BJ (cell line): Measurements from ENCODE around the gene ARID3A. TPM values are rescaled to one million over a fixed set of nuclear protein-coding genes. Genes with fewer than 3 reads are reported as not detected.

Experiments
- CTCF ChIA-PET: fragments of 350-600 bp; formaldehyde crosslinking; extraction: SDS; loops from one replicate; lab custom pipeline; 2021; ENCODE audit warnings: antibody characterized with exemption, inconsistent platforms; lab: Yijun Ruan, JAX
- POLR2A ChIA-PET: fragments of 300-600 bp; sonication (Branson Sonifier 250); formaldehyde crosslinking; extraction: SDS; loops from one replicate; lab custom pipeline; 2021; ENCODE audit warnings: antibody characterized with exemption; lab: Charles Lee
- DNase-seq: peaks from one replicate; pipeline ENCODE4 v3.0.0-alpha.2; 2011; ENCODE audit warnings: low read depth
- H3K27me3 ChIP-seq: 2 replicates; pipeline ENCODE4 v1.6.0; 2011; ENCODE audit warnings: low read length; ENCODE audit not compliant: control insufficient read depth, insufficient read depth
- H3K36me3 ChIP-seq: 2 replicates; pipeline ENCODE4 v1.5.1; 2011; ENCODE audit warnings: low read length; ENCODE audit not compliant: control insufficient read depth, insufficient read depth
- H3K4me3 ChIP-seq: 2 replicates; pipeline ENCODE4 v1.5.1; 2011; ENCODE audit warnings: low read depth, mild to moderate bottlenecking, control low read depth, low read length
- CTCF ChIP-seq: IDR thresholded peaks from 2 replicates; pipeline ENCODE4 v1.5.1; 2011; ENCODE audit warnings: low read depth, mild to moderate bottlenecking, control low read depth, inconsistent platforms, low read length, moderate library complexity; ENCODE audit not compliant: insufficient read depth
- polyA plus RNA-seq: library from polyadenylated mRNA; depleted of rRNA; stranded (reverse); fragments of >200 nt; gene quantifications from 2 replicates; pipeline ENCODE4 v1.2.3, GENCODE V29; 2011

The ARID3A gene
- polyA plus RNA-seq, 1 experiment = 17.4 TPM

- peaks cover 22% of the 10 kb centered on the region for H3K27me3 ChIP-seq
- CTCF ChIA-PET = interaction anchor here (1.0 to 3.2 kb wide), 4 partner anchors 55 to 149 kb away, joined by 3 to 12 read pairs (median 4); no protein-coding TSS in a partner anchor
- H3K4me3 ChIP-seq = no peak overlapping the region
- DNase-seq = no peak
- POLR2A ChIA-PET = no interaction called here
- H3K36me3 ChIP-seq = no peaks in the 10 kb centered on the region
- TF ChIP-seq CTCF = no peak
These were observed 7.7 kb upstream of the ARID3A start for GRCh38 chr19:918152-918437.

- Histone ChIP-seq H3K36me3 (no peaks in the 10 kb centered on the region), H3K27me3 (peaks cover 22% of the 10 kb centered on the region), H3K4me3 (no peak overlapping the region)
- ChIA-PET CTCF (interaction anchor here (1.0 to 3.2 kb wide), 4 partner anchors 55 to 150 kb away, joined by 3 to 12 read pairs (median 4); no protein-coding TSS in a partner anchor), POLR2A (no interaction called here)
- no peak for DNase-seq
- TF ChIP-seq CTCF = no peak
These were observed 7.2 kb upstream of the ARID3A start for GRCh38 chr19:918481-919198.

GRCh38 chr19:919199-920050 lies 6.4 kb upstream of the ARID3A start:
- Histone ChIP-seq H3K36me3 (no peaks in the 10 kb centered on the region), H3K4me3 (no peak overlapping the region), H3K27me3 (peaks cover 22% of the 10 kb centered on the region)
- POLR2A ChIA-PET = no interaction called here
- no peak for TF ChIP-seq CTCF
- CTCF ChIA-PET = interaction anchor here (0.6 to 6.0 kb wide), 4 partner anchors 56 to 78 kb away, joined by 3 to 102 read pairs (median 9); partner anchors contain the start of gene WDR18
- no peak for DNase-seq

GRCh38 chr19:920051-920864 lies 5.6 kb upstream of the ARID3A start:
- TF ChIP-seq CTCF = no peak
- ChIA-PET CTCF (interaction anchor here (0.6 to 6.0 kb wide), 7 partner anchors 55 to 865 kb away, joined by 3 to 102 read pairs (median 5); partner anchors contain the start of gene WDR18), POLR2A (no interaction called here)
- Histone ChIP-seq H3K36me3 (no peaks in the 10 kb centered on the region), H3K4me3 (no peak overlapping the region), H3K27me3 (peaks cover 22% of the 10 kb centered on the region)
- DNase-seq = no peak
